Calu3 (cell line): Measurements from ENCODE around the gene FIBIN. TPM values are rescaled to one million over a fixed set of nuclear protein-coding genes. Genes with fewer than 3 reads are reported as not detected.
"Not testable (repeated sequence)": the region's sequence is repeated elsewhere in the genome, so short reads cannot be mapped to it uniquely, and the experiment has no call there.

Experiments
- BruUV-seq: library from RNA; stranded (reverse); fragments of 400-500 nt; replicated peaks from 2 replicates; lab custom pipeline; 2021; lab: Mats Ljungman, UMichigan
- CTCF ChIA-PET: fragments of 300-600 bp; sonication (Branson Sonifier 250); formaldehyde crosslinking; loops from one replicate; lab custom pipeline; 2022; ENCODE audit warnings: antibody characterized with exemption; lab: Charles Lee
- DNase-seq: peaks from one replicate; pipeline ENCODE4 v3.0.0; 2022
- H3K27ac Mint-ChIP-seq: one replicate; pipeline ENCODE4 v1.8.0; 2022; ENCODE audit warnings: mixed read lengths; ENCODE audit not compliant: unreplicated experiment
- H3K27me3 Mint-ChIP-seq: one replicate; pipeline ENCODE4 v1.8.0; 2022; ENCODE audit warnings: mixed read lengths; ENCODE audit not compliant: unreplicated experiment
- H3K36me3 Mint-ChIP-seq: one replicate; pipeline ENCODE4 v1.8.0; 2022; ENCODE audit warnings: mild to moderate bottlenecking, moderate library complexity, mixed read lengths; ENCODE audit not compliant: insufficient read depth, unreplicated experiment
- H3K4me1 Mint-ChIP-seq: one replicate; pipeline ENCODE4 v1.8.0; 2022; ENCODE audit warnings: mild to moderate bottlenecking, low read depth, mixed read lengths; ENCODE audit not compliant: unreplicated experiment
- H3K4me3 Mint-ChIP-seq: one replicate; pipeline ENCODE4 v1.8.0; 2022; ENCODE audit warnings: mild to moderate bottlenecking, low read depth, moderate library complexity, mixed read lengths; ENCODE audit not compliant: unreplicated experiment
- H3K9me3 Mint-ChIP-seq: one replicate; pipeline ENCODE4 v1.8.0; 2022; ENCODE audit warnings: low read depth, mixed read lengths; ENCODE audit not compliant: unreplicated experiment
- intact Hi-C: fragments of 100-400 bp; cut with micrococcal nuclease; formaldehyde crosslinking; loops from one replicate; pipeline ENCODE4 v1.10.0; 2022; ENCODE audit not compliant: unreplicated experiment
- total RNA-seq: library from RNA; stranded (reverse); gene quantifications from 2 replicates; pipeline ENCODE4 v1.2.3, GENCODE V29; 2022
- TF ChIP-seq, protein P1 (sequence below): fragments of 200-600 bp; IDR thresholded peaks from one replicate; pipeline ENCODE4 v1.8.0; 2022; ENCODE audit warnings: antibody characterized with exemption; ENCODE audit not compliant: unreplicated experiment

The FIBIN gene
- total RNA-seq, 1 experiment from 2014 or later, result not detected

- no peaks in the 10 kb centered on the region for H3K9me3 Mint-ChIP-seq
- H3K4me1 Mint-ChIP-seq, result no peaks in the 10 kb centered on the region
- DNase-seq, result no peak
- intact Hi-C loops, result no loop called here
- no peak overlapping the region for H3K4me3 Mint-ChIP-seq
- CTCF ChIA-PET, result no interaction called here
- H3K27me3 Mint-ChIP-seq, result no peaks in the 10 kb centered on the region
- no peaks in the 10 kb centered on the region for H3K36me3 Mint-ChIP-seq
- H3K27ac Mint-ChIP-seq, result no peak overlapping the region
- TF ChIP-seq, protein P1, sequence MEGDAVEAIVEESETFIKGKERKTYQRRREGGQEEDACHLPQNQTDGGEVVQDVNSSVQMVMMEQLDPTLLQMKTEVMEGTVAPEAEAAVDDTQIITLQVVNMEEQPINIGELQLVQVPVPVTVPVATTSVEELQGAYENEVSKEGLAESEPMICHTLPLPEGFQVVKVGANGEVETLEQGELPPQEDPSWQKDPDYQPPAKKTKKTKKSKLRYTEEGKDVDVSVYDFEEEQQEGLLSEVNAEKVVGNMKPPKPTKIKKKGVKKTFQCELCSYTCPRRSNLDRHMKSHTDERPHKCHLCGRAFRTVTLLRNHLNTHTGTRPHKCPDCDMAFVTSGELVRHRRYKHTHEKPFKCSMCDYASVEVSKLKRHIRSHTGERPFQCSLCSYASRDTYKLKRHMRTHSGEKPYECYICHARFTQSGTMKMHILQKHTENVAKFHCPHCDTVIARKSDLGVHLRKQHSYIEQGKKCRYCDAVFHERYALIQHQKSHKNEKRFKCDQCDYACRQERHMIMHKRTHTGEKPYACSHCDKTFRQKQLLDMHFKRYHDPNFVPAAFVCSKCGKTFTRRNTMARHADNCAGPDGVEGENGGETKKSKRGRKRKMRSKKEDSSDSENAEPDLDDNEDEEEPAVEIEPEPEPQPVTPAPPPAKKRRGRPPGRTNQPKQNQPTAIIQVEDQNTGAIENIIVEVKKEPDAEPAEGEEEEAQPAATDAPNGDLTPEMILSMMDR, result no peak
- no TSS peak for BruUV-seq
Observed at GRCh38 chr11:26960281-26960680, 33.6 kb upstream of the FIBIN start.

- BruUV-seq, result no TSS peak
- Mint-ChIP-seq H3K4me1 (no peaks in the 10 kb centered on the region), H3K27me3 (no peaks in the 10 kb centered on the region), H3K4me3 (no peak overlapping the region), H3K27ac (no peak overlapping the region), H3K36me3 (no peaks in the 10 kb centered on the region), H3K9me3 (no peaks in the 10 kb centered on the region)
- no peak for DNase-seq
- CTCF ChIA-PET, result no interaction called here
- intact Hi-C loops, result no loop called here
- TF ChIP-seq, protein P1, result no peak
Observed at GRCh38 chr11:26963764-26964163, 30.1 kb upstream of the FIBIN start.

DNA sequence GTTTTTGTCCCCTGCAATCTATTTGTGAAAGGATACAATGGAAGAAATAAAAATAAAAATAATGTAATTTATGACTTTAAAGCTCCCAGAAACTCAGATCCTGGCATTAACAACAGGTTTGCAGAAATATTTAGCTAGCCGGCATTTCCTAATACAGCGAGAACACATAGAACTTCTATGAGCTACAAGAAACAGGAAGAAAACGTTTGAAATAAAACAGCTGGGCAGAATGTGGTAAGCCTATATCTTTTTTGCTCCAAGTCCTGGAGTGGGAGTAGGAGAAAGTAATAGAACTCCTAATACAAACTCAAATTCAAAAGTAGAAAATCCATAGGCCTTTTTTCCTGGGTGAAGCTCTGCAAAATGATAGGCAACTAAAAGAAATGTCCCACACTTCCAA is 29.6 kb upstream of the FIBIN start:
- no peak overlapping the region for H3K4me3 Mint-ChIP-seq
- no peaks in the 10 kb centered on the region for H3K36me3 Mint-ChIP-seq
- no TSS peak for BruUV-seq
- intact Hi-C loops, result no loop called here
- no peaks in the 10 kb centered on the region for H3K27me3 Mint-ChIP-seq
- no peaks in the 10 kb centered on the region for H3K4me1 Mint-ChIP-seq
- H3K9me3 Mint-ChIP-seq, result no peaks in the 10 kb centered on the region
- H3K27ac Mint-ChIP-seq, result no peak overlapping the region
- DNase-seq, result no peak
- CTCF ChIA-PET, result no interaction called here
- TF ChIP-seq, protein P1, result no peak

DNA sequence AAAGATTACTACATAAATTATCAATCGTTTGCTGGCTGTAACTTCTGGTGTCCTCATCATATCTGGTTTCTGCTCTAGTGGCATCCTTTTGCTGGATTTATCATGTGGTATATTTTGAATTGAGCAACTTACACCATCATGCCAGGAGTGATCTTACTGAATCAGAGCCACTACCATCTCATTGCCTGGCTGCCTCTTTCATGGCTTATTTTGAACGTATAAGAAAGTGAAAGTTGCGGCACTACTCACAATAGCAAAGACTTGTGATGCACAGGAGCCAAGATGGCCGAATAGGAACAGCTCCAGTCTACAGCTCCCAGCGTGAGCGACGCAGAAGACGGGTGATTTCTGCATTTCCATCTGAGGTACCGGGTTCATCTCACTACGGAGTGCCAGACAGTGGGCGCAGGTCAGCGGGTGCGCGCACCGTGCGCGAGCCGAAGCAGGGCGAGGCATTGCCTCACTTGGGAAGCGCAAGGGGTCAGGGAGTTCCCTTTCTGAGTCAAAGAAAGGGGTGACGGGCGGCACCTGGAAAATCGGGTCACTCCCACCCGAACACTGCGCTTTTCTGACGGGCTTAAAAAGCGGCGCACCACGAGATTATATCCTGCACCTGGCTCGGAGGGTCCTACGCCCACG is 28.9 kb upstream of the FIBIN start:
- DNase-seq, H3K4me3 Mint-ChIP-seq, H3K4me1 Mint-ChIP-seq, CTCF ChIA-PET, intact Hi-C loops, H3K36me3 Mint-ChIP-seq, BruUV-seq, H3K9me3 Mint-ChIP-seq, H3K27ac Mint-ChIP-seq, H3K27me3 Mint-ChIP-seq: not testable (repeated sequence)

GRCh38 chr11:26971961-26972360 is 22.0 kb upstream of the FIBIN start:
- BruUV-seq, result no TSS peak
- TF ChIP-seq, protein P1, result no peak
- no peaks in the 10 kb centered on the region for H3K27me3 Mint-ChIP-seq
- H3K9me3 Mint-ChIP-seq, result no peaks in the 10 kb centered on the region
- no peak for DNase-seq
- no peaks in the 10 kb centered on the region for H3K4me1 Mint-ChIP-seq
- CTCF ChIA-PET, result interaction anchor here (0.5 kb wide), 1 partner anchor 21 kb away, joined by 3 read pairs; no protein-coding TSS in a partner anchor
- no peak overlapping the region for H3K27ac Mint-ChIP-seq
- H3K36me3 Mint-ChIP-seq, result no peaks in the 10 kb centered on the region
- no peak overlapping the region for H3K4me3 Mint-ChIP-seq
- intact Hi-C loops, result no loop called here
